HepG2 (cell line): ENCODE results near the gene ENO2. TPM values are rescaled to one million over a fixed set of nuclear protein-coding genes. Genes with fewer than 3 reads are reported as not detected.

Experiments used
- DNMT3B ChIP-seq: conservative IDR thresholded peaks from 2 replicates; pipeline ENCODE4 v1.6.1; 2016; ENCODE audit warnings: missing biosample characterization, control low read depth
- EP300 ChIP-seq, 3 experiments: sonication (generic) in 1 of 3; formaldehyde crosslinking in 1 of 3; IDR thresholded peaks; 2 replicates each; pipeline versions ENCODE4 v1.5.1 to v1.6.1; 2011 to 2020; ENCODE audit warnings: low read depth in 2 of 3, low read length in 2 of 3, borderline replicate concordance in 1 of 3, improper control_type of control experiment in 1 of 3, mild to moderate bottlenecking in 1 of 3, missing genetic modification reagents in 1 of 3, moderate library complexity in 1 of 3
- GFI1 ChIP-seq: sonication (generic); formaldehyde crosslinking; IDR thresholded peaks from 2 replicates; pipeline ENCODE4 v1.5.0; 2020; ENCODE audit warnings: missing genetic modification reagents, mild to moderate bottlenecking, borderline replicate concordance
- HDAC1 ChIP-seq: sonication (generic); formaldehyde crosslinking; IDR thresholded peaks from 2 replicates; pipeline ENCODE4 v1.5.1; 2020; ENCODE audit warnings: mild to moderate bottlenecking, missing genetic modification reagents
- HOXA9 ChIP-seq: sonication (generic); formaldehyde crosslinking; IDR thresholded peaks from 2 replicates; pipeline ENCODE4 v1.8.1; 2022; ENCODE audit warnings: missing genetic modification reagents, mild to moderate bottlenecking, moderate library complexity, borderline replicate concordance
- MEIS1 ChIP-seq: sonication (generic); formaldehyde crosslinking; IDR thresholded peaks from 2 replicates; pipeline ENCODE4 v1.9.0; 2021; ENCODE audit warnings: mild to moderate bottlenecking, missing genetic modification reagents, moderate library complexity, borderline replicate concordance
- NFIC ChIP-seq: IDR thresholded peaks from 2 replicates; pipeline ENCODE4 v1.6.1; 2012; ENCODE audit warnings: mild to moderate bottlenecking, low read length, inconsistent platforms
- ZFP62 ChIP-seq: sonication (generic); formaldehyde crosslinking; IDR thresholded peaks from 2 replicates; pipeline ENCODE4 v1.4.0; 2020; ENCODE audit warnings: missing genetic modification reagents
- ZNF557 ChIP-seq: sonication (generic); formaldehyde crosslinking; IDR thresholded peaks from 2 replicates; pipeline ENCODE4 v1.4.0; 2020; ENCODE audit warnings: missing genetic modification reagents
- ZNF572 ChIP-seq: sonication (generic); formaldehyde crosslinking; IDR thresholded peaks from 2 replicates; pipeline ENCODE4 v1.5.1; 2020; ENCODE audit warnings: mild to moderate bottlenecking, missing genetic modification reagents
- ZNF761 ChIP-seq: sonication (generic); formaldehyde crosslinking; conservative IDR thresholded peaks from 2 replicates; pipeline ENCODE4 v1.4.0; 2020; ENCODE audit warnings: mild to moderate bottlenecking, missing genetic modification reagents
- ZSCAN31 ChIP-seq: sonication (generic); formaldehyde crosslinking; IDR thresholded peaks from 2 replicates; pipeline ENCODE4 v1.5.0; 2020; ENCODE audit warnings: low read depth, mild to moderate bottlenecking, missing genetic modification reagents
- polyA plus RNA-seq, 8 experiments: library from polyadenylated mRNA; depleted of rRNA in 3 of 8; stranded (reverse) in 7 of 8; unstranded in 1 of 8; fragments of >200 nt; fragmentation: Illumina TruSeq in 4 of 8; extraction: Trizol in 4 of 8; gene quantifications; 2 replicates each; pipeline versions ENCODE4 v1.2.1 to v1.2.3, GENCODE V29; 2011 to 2016; ENCODE audit warnings: low read depth in 4 of 8, missing spikeins in 1 of 8, mixed read lengths in 1 of 8; ENCODE audit not compliant: insufficient read depth in 1 of 8
- total RNA-seq, 5 experiments: library from RNA; depleted of rRNA; stranded (reverse); fragments of >200 nt; fragmentation: Illumina TruSeq; extraction: Trizol; gene quantifications; 2 replicates each; pipeline ENCODE4 v1.2.3, GENCODE V29; 2016; ENCODE audit warnings: low read depth in 1 of 5
- TF ChIP-seq, protein P1 (sequence below), 2 experiments: sonication (generic) in 1 of 2; formaldehyde crosslinking in 1 of 2; IDR thresholded peaks; 2 replicates each; pipeline versions ENCODE4 v1.4.0 to v1.6.1; 2016 to 2020; ENCODE audit warnings: borderline replicate concordance in 1 of 2, low read depth in 1 of 2, mild to moderate bottlenecking in 1 of 2, missing genetic modification reagents in 1 of 2
- TF ChIP-seq, protein P2 (sequence below): sonication (generic); formaldehyde crosslinking; IDR thresholded peaks from 2 replicates; pipeline ENCODE4 v1.5.1; 2020; ENCODE audit warnings: missing genetic modification reagents, mild to moderate bottlenecking, borderline replicate concordance
- TF ChIP-seq, protein P3 (sequence below): sonication (generic); formaldehyde crosslinking; IDR thresholded peaks from 2 replicates; pipeline ENCODE4 v1.8.1; 2023; ENCODE audit warnings: mild to moderate bottlenecking, moderate library complexity, missing genetic modification reagents
- TF ChIP-seq, protein P4 (sequence below): sonication (generic); formaldehyde crosslinking; IDR thresholded peaks from 2 replicates; pipeline ENCODE4 v1.9.0; 2021; ENCODE audit warnings: missing genetic modification reagents, borderline replicate concordance
- TF ChIP-seq, protein P5 (sequence below): sonication (generic); formaldehyde crosslinking; IDR thresholded peaks from 2 replicates; pipeline ENCODE4 v1.9.0; 2021; ENCODE audit warnings: missing genetic modification reagents, mild to moderate bottlenecking, borderline replicate concordance

Gene ENO2
- total and polyA plus RNA-seq, 2 of the 13 experiments (the other 11 are each of a cell fraction or from before 2014, with no cell fraction given) = 19.3 to 136 TPM

DNA sequence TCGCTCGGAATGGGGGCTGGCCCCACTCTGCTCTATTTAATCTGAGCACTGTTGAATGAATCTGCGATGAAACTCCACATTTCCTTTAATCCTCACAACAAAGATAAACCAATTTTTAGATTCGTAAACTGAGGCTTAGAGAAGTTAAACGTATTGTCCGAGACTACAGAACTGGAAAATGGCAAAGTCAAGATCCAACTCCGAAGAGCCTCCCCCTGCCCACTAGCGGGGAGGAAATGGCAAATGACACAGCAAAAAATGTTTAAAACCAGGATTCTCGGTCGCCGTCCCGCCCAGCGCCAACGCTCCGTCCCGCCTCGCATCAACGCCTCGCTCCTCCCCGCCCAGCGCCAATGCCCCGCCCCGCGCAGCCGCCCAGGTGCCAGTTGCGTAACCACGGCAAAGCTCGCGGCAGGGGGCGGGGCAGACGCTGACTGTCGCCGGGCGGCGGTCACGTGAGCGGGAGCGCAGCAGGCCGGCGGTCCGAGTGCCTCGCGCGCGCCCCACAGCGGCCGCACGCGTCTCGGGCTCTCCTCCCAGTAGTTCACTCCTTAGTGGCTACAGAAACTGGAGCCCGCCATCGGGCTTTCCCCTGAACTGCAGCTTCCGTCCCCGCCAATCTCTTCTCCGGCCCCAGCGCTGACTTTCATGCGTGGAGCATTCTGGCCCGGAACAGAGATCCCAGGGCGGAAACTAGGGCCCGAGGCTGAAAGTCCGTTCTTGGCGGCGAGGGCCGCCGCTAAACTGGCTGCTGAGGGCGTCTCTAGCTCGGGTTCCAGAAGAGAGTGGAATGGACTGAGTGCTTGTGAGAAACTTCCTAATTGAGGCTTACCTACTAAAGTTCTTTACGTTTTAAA, 23.4 kb upstream of the ENO2 start (continued):
- TF ChIP-seq, protein P1, sequence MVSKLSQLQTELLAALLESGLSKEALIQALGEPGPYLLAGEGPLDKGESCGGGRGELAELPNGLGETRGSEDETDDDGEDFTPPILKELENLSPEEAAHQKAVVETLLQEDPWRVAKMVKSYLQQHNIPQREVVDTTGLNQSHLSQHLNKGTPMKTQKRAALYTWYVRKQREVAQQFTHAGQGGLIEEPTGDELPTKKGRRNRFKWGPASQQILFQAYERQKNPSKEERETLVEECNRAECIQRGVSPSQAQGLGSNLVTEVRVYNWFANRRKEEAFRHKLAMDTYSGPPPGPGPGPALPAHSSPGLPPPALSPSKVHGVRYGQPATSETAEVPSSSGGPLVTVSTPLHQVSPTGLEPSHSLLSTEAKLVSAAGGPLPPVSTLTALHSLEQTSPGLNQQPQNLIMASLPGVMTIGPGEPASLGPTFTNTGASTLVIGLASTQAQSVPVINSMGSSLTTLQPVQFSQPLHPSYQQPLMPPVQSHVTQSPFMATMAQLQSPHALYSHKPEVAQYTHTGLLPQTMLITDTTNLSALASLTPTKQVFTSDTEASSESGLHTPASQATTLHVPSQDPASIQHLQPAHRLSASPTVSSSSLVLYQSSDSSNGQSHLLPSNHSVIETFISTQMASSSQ (IDR thresholded peaks at IDR 0.05; ENCODE audit: low read depth) = peak; percentile 47; the same call in 1 of the 2 replicates
- TF ChIP-seq, protein P1 (CRISPR knock-in tag; IDR thresholded peaks at IDR 0.05; ENCODE audit: borderline replicate concordance) = peak; percentile 90
- TF ChIP-seq ZNF557 (CRISPR knock-in tag) = peak; percentile 60; the same call in 1 of the 2 replicates
- TF ChIP-seq HOXA9 (CRISPR knock-in tag) = peak; percentile 48; the same call in 1 of the 2 replicates
- peak; percentile 27; the same call in 1 of the 2 replicates for TF ChIP-seq NFIC
- TF ChIP-seq, protein P2, sequence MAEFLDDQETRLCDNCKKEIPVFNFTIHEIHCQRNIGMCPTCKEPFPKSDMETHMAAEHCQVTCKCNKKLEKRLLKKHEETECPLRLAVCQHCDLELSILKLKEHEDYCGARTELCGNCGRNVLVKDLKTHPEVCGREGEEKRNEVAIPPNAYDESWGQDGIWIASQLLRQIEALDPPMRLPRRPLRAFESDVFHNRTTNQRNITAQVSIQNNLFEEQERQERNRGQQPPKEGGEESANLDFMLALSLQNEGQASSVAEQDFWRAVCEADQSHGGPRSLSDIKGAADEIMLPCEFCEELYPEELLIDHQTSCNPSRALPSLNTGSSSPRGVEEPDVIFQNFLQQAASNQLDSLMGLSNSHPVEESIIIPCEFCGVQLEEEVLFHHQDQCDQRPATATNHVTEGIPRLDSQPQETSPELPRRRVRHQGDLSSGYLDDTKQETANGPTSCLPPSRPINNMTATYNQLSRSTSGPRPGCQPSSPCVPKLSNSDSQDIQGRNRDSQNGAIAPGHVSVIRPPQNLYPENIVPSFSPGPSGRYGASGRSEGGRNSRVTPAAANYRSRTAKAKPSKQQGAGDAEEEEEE (CRISPR knock-in tag) = no peak
- TF ChIP-seq DNMT3B (CRISPR knock-in tag) = 0 out of 2 replicates have a peak, but pooled peaks have one; percentile 27
- TF ChIP-seq, protein P3, sequence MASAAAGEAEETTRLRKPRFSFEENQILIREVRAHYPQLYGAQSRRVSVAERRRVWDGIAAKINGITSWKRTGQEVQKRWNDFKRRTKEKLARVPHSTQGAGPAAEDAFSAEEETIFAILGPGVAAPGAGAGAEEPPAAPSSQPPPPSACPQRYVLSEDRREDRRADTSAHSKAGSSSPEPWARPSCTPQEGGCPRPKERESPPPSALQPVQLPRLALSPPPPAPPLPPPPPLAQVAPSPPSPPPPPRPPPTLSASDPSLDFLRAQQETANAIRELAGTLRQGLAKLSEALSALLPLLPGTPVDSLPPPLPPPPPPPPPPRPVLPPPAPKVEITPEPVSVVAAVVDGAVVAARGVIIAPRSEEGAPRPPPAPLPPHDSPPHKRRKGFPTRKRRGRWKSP (CRISPR knock-in tag) = peak; percentile 77
- TF ChIP-seq, protein P4, sequence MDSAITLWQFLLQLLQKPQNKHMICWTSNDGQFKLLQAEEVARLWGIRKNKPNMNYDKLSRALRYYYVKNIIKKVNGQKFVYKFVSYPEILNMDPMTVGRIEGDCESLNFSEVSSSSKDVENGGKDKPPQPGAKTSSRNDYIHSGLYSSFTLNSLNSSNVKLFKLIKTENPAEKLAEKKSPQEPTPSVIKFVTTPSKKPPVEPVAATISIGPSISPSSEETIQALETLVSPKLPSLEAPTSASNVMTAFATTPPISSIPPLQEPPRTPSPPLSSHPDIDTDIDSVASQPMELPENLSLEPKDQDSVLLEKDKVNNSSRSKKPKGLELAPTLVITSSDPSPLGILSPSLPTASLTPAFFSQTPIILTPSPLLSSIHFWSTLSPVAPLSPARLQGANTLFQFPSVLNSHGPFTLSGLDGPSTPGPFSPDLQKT (CRISPR knock-in tag) = no peak
- TF ChIP-seq GFI1 (CRISPR knock-in tag) = peak; percentile 73; the same call in 1 of the 2 replicates
- TF ChIP-seq ZNF572 (CRISPR knock-in tag) = peak; percentile 55; the same call in 1 of the 2 replicates
- TF ChIP-seq, protein P5, sequence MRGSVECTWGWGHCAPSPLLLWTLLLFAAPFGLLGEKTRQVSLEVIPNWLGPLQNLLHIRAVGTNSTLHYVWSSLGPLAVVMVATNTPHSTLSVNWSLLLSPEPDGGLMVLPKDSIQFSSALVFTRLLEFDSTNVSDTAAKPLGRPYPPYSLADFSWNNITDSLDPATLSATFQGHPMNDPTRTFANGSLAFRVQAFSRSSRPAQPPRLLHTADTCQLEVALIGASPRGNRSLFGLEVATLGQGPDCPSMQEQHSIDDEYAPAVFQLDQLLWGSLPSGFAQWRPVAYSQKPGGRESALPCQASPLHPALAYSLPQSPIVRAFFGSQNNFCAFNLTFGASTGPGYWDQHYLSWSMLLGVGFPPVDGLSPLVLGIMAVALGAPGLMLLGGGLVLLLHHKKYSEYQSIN (CRISPR knock-in tag) = no peak
- TF ChIP-seq MEIS1 (CRISPR knock-in tag) = peak; percentile 85
- TF ChIP-seq ZSCAN31 (CRISPR knock-in tag) = peak; percentile 73
- TF ChIP-seq ZNF761 (CRISPR knock-in tag) = peak; percentile 46; the same call in 1 of the 2 replicates
- peak; percentile 78 for TF ChIP-seq HDAC1 (CRISPR knock-in tag)
- peak in 1 of 2 experiments; percentile 56; a peak in 3 of 4 replicates for TF ChIP-seq EP300 (IDR thresholded peaks at IDR 0.05; ENCODE audit: low read depth in 2 of 2, low read length in 2 of 2)
- peak; percentile 71 for TF ChIP-seq EP300 (CRISPR knock-in tag; IDR thresholded peaks at IDR 0.05; ENCODE audit: borderline replicate concordance)
- no peak for TF ChIP-seq ZFP62
